Small intestine (tissue), 7 donors: ENCODE measurements around the gene HBG1. TPM values are rescaled to one million over a fixed set of nuclear protein-coding genes. Genes with fewer than 3 reads are reported as not detected.
A peak's percentile ranks its signal among the peaks of the same experiment; 100 is the strongest.

Experiments
- DNase-seq, 2 donors: peaks; one replicate each; pipeline versions ENCODE4 v3.0.0 to v3.0.0-alpha.2; 2013
- FAIRE-seq: peaks from 2 replicates; lab custom pipeline; 2012; peaks lifted over from hg19 to GRCh38; lab: Jason Lieb, UNC
- H3K27ac ChIP-seq, 3 donors: one replicate each; pipeline ENCODE4 v1.5.1; 2013; ENCODE audit warnings: low read length in 2 of 3, mild to moderate bottlenecking in 2 of 3, control low read depth in 1 of 3, inconsistent platforms in 1 of 3, low read depth in 1 of 3, moderate library complexity in 1 of 3
- H3K27me3 ChIP-seq, 3 donors: one replicate each; pipeline ENCODE4 v1.6.1; 2013; ENCODE audit warnings: low read length in 3 of 3, inconsistent platforms in 1 of 3; ENCODE audit not compliant: control insufficient read depth in 3 of 3, insufficient read depth in 3 of 3
- H3K36me3 ChIP-seq, 3 donors: one replicate each; pipeline ENCODE4 v1.6.1; 2013; ENCODE audit warnings: low read length in 3 of 3, inconsistent platforms in 1 of 3, low read depth in 1 of 3, mild to moderate bottlenecking in 1 of 3, moderate library complexity in 1 of 3; ENCODE audit not compliant: control insufficient read depth in 3 of 3, insufficient read depth in 2 of 3
- H3K4me1 ChIP-seq, 3 donors: one replicate each; pipeline ENCODE4 v1.6.1; 2013; ENCODE audit warnings: low read length in 2 of 3, inconsistent platforms in 1 of 3, low read depth in 1 of 3, mild to moderate bottlenecking in 1 of 3, moderate library complexity in 1 of 3; ENCODE audit not compliant: control insufficient read depth in 3 of 3, insufficient read depth in 2 of 3
- H3K4me3 ChIP-seq, 3 donors: one replicate each; pipeline ENCODE4 v1.5.1; 2013; ENCODE audit warnings: low read length in 3 of 3, control low read depth in 1 of 3, inconsistent platforms in 1 of 3, low read depth in 1 of 3, mild to moderate bottlenecking in 1 of 3, moderate library complexity in 1 of 3
- H3K9me3 ChIP-seq, 2 donors: one replicate each; pipeline ENCODE4 v1.6.1; 2013; ENCODE audit warnings: low read depth in 1 of 2, low read length in 1 of 2; ENCODE audit not compliant: control insufficient read depth in 2 of 2, insufficient read depth in 1 of 2
- whole genome bisulfite sequencing, 3 donors: extraction: QIAGEN DNeasy Blood & Tissue Kit; methylation state at CpG; one replicate each; pipeline ENCODE4 v1.1.7; 2013; 5-methylcytosine and 5-hydroxymethylcytosine counted together
- polyA plus RNA-seq, 4 donors: library from polyadenylated mRNA; stranded (reverse) in 3 of 4; unstranded in 1 of 4; fragments of 200-250 nt in 3 of 4; fragments of 120-200 nt in 1 of 4; gene quantifications; one replicate each; pipeline versions ENCODE4 v1.2.1 to v1.2.3, GENCODE V29; 2013
- donor health status: healthy with polysubstance abuse.
- donor health status: control.
- donor health status: control.
- donor health status: Bipolar disorder and iron deficiency.
- donor health status: healthy.

The HBG1 gene
- polyA plus RNA-seq, 4 donors = 2.5 TPM; not detected in 3

GRCh38 chr11:5224538-5225479 is 24.8 kb downstream of the HBG1 start:
- H3K27me3 ChIP-seq = peaks cover 0 to 1% (median 0%) of the 10 kb centered on the region in 3 donors
- H3K4me3 ChIP-seq = no peak overlapping the region
- DNase-seq (no peak), FAIRE-seq (no peak)
- H3K9me3 ChIP-seq = no peaks in the 10 kb centered on the region
- no peak overlapping the region for H3K27ac ChIP-seq
- no peaks in the 10 kb centered on the region for H3K4me1 ChIP-seq
- no peaks in the 10 kb centered on the region for H3K36me3 ChIP-seq
- 71 to 85% (median 72%) methylated on average over 6 of the region's 6 CpGs for WGBS, 3 donors

- no peak for FAIRE-seq
- H3K4me1 ChIP-seq = no peaks in the 10 kb centered on the region
- no peaks in the 10 kb centered on the region for H3K36me3 ChIP-seq
- no peak for DNase-seq
- H3K27ac ChIP-seq = no peak overlapping the region
- no peak overlapping the region for H3K4me3 ChIP-seq
- 63 to 71% (median 70%) methylated on average over 1 of the region's 1 CpG for WGBS, 3 donors
- peaks cover 0 to 1% (median 0%) of the 10 kb centered on the region in 3 donors for H3K27me3 ChIP-seq
- H3K9me3 ChIP-seq = no peaks in the 10 kb centered on the region
These were observed 26.0 kb downstream of the HBG1 start for GRCh38 chr11:5223686-5224085.

- Histone ChIP-seq H3K9me3 (no peaks in the 10 kb centered on the region), H3K36me3 (no peaks in the 10 kb centered on the region), H3K27me3 (peaks cover 0 to 1% (median 0%) of the 10 kb centered on the region in 3 donors), H3K4me1 (no peaks in the 10 kb centered on the region), H3K27ac (no peak overlapping the region), H3K4me3 (no peak overlapping the region)
- DNase-seq (no peak), FAIRE-seq (no peak)
- 83 to 93% (median 85%) methylated on average over 6 of the region's 6 CpGs for WGBS, 3 donors
These were observed 26.5 kb downstream of the HBG1 start for GRCh38 chr11:5223146-5223545.

DNA sequence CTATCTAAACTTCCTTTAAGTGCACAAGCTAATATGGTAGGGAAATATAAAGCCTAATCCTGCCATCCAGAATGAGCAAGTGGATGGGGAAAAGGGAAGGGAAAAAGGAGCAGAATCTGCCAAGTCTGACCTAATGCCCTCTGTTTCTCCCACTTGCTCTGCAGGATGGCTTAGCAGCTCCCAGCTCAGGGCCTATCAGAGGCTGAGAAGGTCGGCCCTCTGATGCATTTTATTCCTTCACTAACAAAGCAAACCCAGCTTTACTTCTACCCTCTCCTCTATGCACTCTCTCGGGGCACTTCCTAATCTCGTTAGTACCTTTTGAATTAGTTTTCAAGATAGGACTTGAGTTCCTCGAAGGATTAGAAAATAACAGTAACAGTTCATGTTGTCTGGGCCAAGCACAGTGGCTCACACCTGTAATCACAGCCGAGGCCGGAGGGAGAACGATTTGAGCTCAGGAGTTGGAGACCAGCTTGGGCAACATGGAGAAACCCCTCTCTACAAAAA is 39.2 kb downstream of the HBG1 start:
- FAIRE-seq = no peak
- no peaks in the 10 kb centered on the region for H3K9me3 ChIP-seq
- WGBS, 3 donors = 49 to 58% (median 50%) methylated on average over 7 of the region's 7 CpGs
- no peaks in the 10 kb centered on the region for H3K27me3 ChIP-seq
- H3K36me3 ChIP-seq = no peaks in the 10 kb centered on the region
- DNase-seq = no peak
- no peak overlapping the region for H3K4me3 ChIP-seq
- H3K4me1 ChIP-seq = no peaks in the 10 kb centered on the region
- H3K27ac ChIP-seq = no peak overlapping the region

- no peak for FAIRE-seq
- Histone ChIP-seq H3K27me3 (no peaks in the 10 kb centered on the region), H3K4me3 (no peak overlapping the region), H3K36me3 (no peaks in the 10 kb centered on the region), H3K9me3 (no peaks in the 10 kb centered on the region), H3K4me1 (no peaks in the 10 kb centered on the region), H3K27ac (no peak overlapping the region)
- DNase-seq = peak in 1 of 2 donors; percentile 11
- 18 to 36% (median 34%) methylated on average over 1 of the region's 1 CpG for WGBS, 3 donors
These were observed 44.9 kb downstream of the HBG1 start for GRCh38 chr11:5204787-5205186.

GRCh38 chr11:5203366-5203765 is 46.3 kb downstream of the HBG1 start:
- FAIRE-seq (no peak), DNase-seq (peak in 1 of 2 donors; percentile 17)
- no peaks in the 10 kb centered on the region for H3K4me1 ChIP-seq
- no peak overlapping the region for H3K27ac ChIP-seq
- no peaks in the 10 kb centered on the region for H3K9me3 ChIP-seq
- H3K36me3 ChIP-seq = no peaks in the 10 kb centered on the region
- H3K4me3 ChIP-seq = no peak overlapping the region
- WGBS, 3 donors = 76 to 84% (median 76%) methylated on average over 2 of the region's 2 CpGs
- H3K27me3 ChIP-seq = no peaks in the 10 kb centered on the region

DNA sequence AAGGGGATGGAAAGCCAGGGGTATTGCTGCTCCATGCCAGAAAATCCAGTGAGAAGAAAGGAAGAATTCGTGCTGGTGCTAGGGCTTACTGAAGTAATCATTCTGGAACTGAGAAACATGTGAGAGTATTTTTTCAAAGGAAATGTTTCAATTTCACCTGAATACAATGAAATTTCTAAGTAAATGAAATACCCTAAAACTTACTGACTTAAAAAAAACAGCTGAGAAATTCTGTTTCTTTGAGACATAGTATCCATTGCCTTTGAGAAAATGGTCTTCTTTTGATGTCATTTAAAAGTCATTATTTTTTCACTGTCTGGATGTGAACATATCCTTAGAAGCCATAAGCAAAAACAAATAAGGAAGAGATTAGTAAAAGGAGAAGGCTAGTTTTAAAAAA is 49.1 kb downstream of the HBG1 start, which contains the start of gene OR51V1:
TSS of gene OR51V1 (minus strand) at position 101 of the 400 bp plus-strand sequence. CDS start at position 101, 0 bp downstream.
- FAIRE-seq (no peak), DNase-seq (no peak)
- no peaks in the 10 kb centered on the region for H3K27me3 ChIP-seq
- H3K27ac ChIP-seq = no peak within 1 kb of the TSS
- no peaks in the 10 kb centered on the region for H3K9me3 ChIP-seq
- WGBS, 3 donors = 30 to 69% (median 32%) methylated on average over 1 of the region's 1 CpG
- no peak within 1 kb of the TSS for H3K4me3 ChIP-seq
- no peaks in the 10 kb centered on the region for H3K36me3 ChIP-seq
- no peaks in the 10 kb centered on the region for H3K4me1 ChIP-seq

DNA sequence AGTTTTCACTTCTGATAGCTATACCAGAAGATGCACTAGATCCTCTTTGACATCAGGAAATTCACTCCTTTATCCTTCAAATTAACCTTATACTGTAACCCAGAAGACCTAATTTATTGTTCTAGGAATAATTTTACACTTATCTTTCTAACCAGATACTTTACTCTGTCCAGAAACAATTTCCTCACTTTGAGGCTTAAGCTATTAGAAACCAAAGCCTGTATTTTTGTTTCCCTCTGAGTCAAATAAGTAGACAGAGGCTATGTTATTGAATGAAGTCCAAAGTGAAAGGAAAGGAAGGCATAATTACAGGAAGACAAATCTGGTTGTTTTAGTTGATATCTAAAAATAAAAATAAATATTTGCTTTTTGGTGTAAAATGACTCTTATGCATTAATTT is 51.4 kb downstream of the HBG1 start:
- FAIRE-seq (no peak), DNase-seq (no peak)
- Histone ChIP-seq H3K9me3 (peaks cover 0 to 4% of the 10 kb centered on the region in 2 donors), H3K27me3 (no peaks in the 10 kb centered on the region), H3K27ac (no peak overlapping the region), H3K36me3 (no peaks in the 10 kb centered on the region), H3K4me3 (no peak overlapping the region), H3K4me1 (no peaks in the 10 kb centered on the region)
